Endothelial cell (in vitro differentiated cells): ENCODE measurements around the gene MRNIP. TPM values are rescaled to one million over a fixed set of nuclear protein-coding genes. Genes with fewer than 3 reads are reported as not detected.
A peak's percentile ranks its signal among the peaks of the same experiment; 100 is the strongest.

ENCODE experiments used
- DNase-seq: peaks from one replicate; pipeline ENCODE4 v3.0.0; 2021; ENCODE audit warnings: low spot score
- H3K27ac Mint-ChIP-seq: one replicate; pipeline ENCODE4 v1.8.0; 2021; ENCODE audit warnings: mixed read lengths, inconsistent platforms; ENCODE audit not compliant: unreplicated experiment
- H3K27me3 Mint-ChIP-seq: one replicate; pipeline ENCODE4 v1.8.0; 2021; ENCODE audit warnings: mild to moderate bottlenecking, moderate library complexity, mixed read lengths, inconsistent platforms; ENCODE audit not compliant: unreplicated experiment
- H3K36me3 Mint-ChIP-seq: one replicate; pipeline ENCODE4 v1.8.0; 2021; ENCODE audit warnings: mild to moderate bottlenecking, low read depth, mixed read lengths, inconsistent platforms; ENCODE audit not compliant: unreplicated experiment
- H3K4me1 Mint-ChIP-seq: one replicate; pipeline ENCODE4 v1.8.0; 2021; ENCODE audit warnings: mild to moderate bottlenecking, mixed read lengths, inconsistent platforms; ENCODE audit not compliant: unreplicated experiment
- H3K4me3 Mint-ChIP-seq: one replicate; pipeline ENCODE4 v1.8.0; 2021; ENCODE audit warnings: mild to moderate bottlenecking, mixed read lengths, inconsistent platforms; ENCODE audit not compliant: unreplicated experiment
- H3K9me3 Mint-ChIP-seq: one replicate; pipeline ENCODE4 v1.8.0; 2021; ENCODE audit warnings: mixed read lengths, inconsistent platforms; ENCODE audit not compliant: unreplicated experiment
- CTCF ChIP-seq: fragments of 200-600 bp; sonication (generic); IDR thresholded peaks from one replicate; pipeline ENCODE4 v1.5.0; 2021; ENCODE audit warnings: antibody characterized with exemption; ENCODE audit not compliant: unreplicated experiment
- total RNA-seq: library from RNA; stranded (reverse); fragmentation: NEBNext Ultra II Directional; extraction: Animal tissue kit (Norgen Biotek cat#: 25700); gene quantifications from one replicate; pipeline ENCODE4 v1.2.1, GENCODE V29; 2021; ENCODE audit not compliant: unreplicated experiment

The MRNIP gene
- total RNA-seq, 1 donor from 2014 or later: 38.5 TPM

- H3K4me1 Mint-ChIP-seq: peaks cover 17% of the 10 kb centered on the region
- H3K9me3 Mint-ChIP-seq: no peaks in the 10 kb centered on the region
- H3K4me3 Mint-ChIP-seq: no peak overlapping the region
- no peak for TF ChIP-seq CTCF
- H3K36me3 Mint-ChIP-seq: peaks cover 12% of the 10 kb centered on the region
- peaks cover 12% of the 10 kb centered on the region for H3K27me3 Mint-ChIP-seq
- peak overlapping the region; percentile 86 for H3K27ac Mint-ChIP-seq
- no peak for DNase-seq
These were observed 40.5 kb downstream of the MRNIP start for GRCh38 chr5:179817890-179818745.

GRCh38 chr5:179817470-179817840 is 41.2 kb downstream of the MRNIP start:
- DNase-seq: no peak
- peak overlapping the region; percentile 51 for H3K4me3 Mint-ChIP-seq
- H3K27ac Mint-ChIP-seq: no peak overlapping the region

GRCh38 chr5:179816796-179817469 is 41.7 kb downstream of the MRNIP start:
- Mint-ChIP-seq H3K4me3 (no peak overlapping the region), H3K27ac (no peak overlapping the region), H3K4me1 (peaks cover 11% of the 10 kb centered on the region), H3K9me3 (no peaks in the 10 kb centered on the region), H3K36me3 (peaks cover 11% of the 10 kb centered on the region), H3K27me3 (peaks cover 3% of the 10 kb centered on the region)
- DNase-seq: no peak
- no peak for TF ChIP-seq CTCF

More at GRCh38 chr5:179817470-179817840, 41.2 kb downstream of the MRNIP start:
- peaks cover 15% of the 10 kb centered on the region for H3K36me3 Mint-ChIP-seq
- peaks cover 16% of the 10 kb centered on the region for H3K4me1 Mint-ChIP-seq
- TF ChIP-seq CTCF: no peak
- peaks cover 7% of the 10 kb centered on the region for H3K27me3 Mint-ChIP-seq
- no peaks in the 10 kb centered on the region for H3K9me3 Mint-ChIP-seq

- Mint-ChIP-seq H3K4me3 (peak overlapping the region; percentile 37), H3K9me3 (no peaks in the 10 kb centered on the region), H3K27ac (no peak overlapping the region), H3K27me3 (peaks cover 3% of the 10 kb centered on the region), H3K4me1 (peaks cover 8% of the 10 kb centered on the region), H3K36me3 (peaks cover 7% of the 10 kb centered on the region)
- no peak for TF ChIP-seq CTCF
- DNase-seq: no peak
These were observed 42.2 kb downstream of the MRNIP start for GRCh38 chr5:179816401-179816795.
